ENCODE results near the gene CD38. TPM values are rescaled to one million over a fixed set of nuclear protein-coding genes. Genes with fewer than 3 reads are reported as not detected.

The CD38 gene
- total RNA-seq, 1 experiment from 2014 or later, result 0.07 TPM

- WGBS (ENCODE audit: extremely low coverage, insufficient read length, low lambda C conversion rate), result no CpG with 5 or more reads among the region's 4 CpGs
- H3K18ac ChIP-seq (ENCODE audit: insufficient read length, low read depth, low read length), result no peak overlapping the region
- H2BK5ac ChIP-seq (ENCODE audit: insufficient read length, low read length), result no peak overlapping the region
- H3K27me3 Mint-ChIP-seq (ENCODE audit: low read depth), result no peaks in the 10 kb centered on the region
- H2AFZ ChIP-seq (ENCODE audit: low read length), result no peak overlapping the region
- no peaks in the 10 kb centered on the region for H3K9me3 ChIP-seq (ENCODE audit: control insufficient read depth, low read depth, low read length)
- H3K9me3 Mint-ChIP-seq, result no peaks in the 10 kb centered on the region; a peak in 1 of 5 replicates
- no peak overlapping the region for H3K4me2 ChIP-seq (ENCODE audit: insufficient read depth, insufficient read length, low read length)
- no peaks in the 10 kb centered on the region for H4K20me1 ChIP-seq (ENCODE audit: control insufficient read depth, insufficient read depth, insufficient read length)
- H3K36me3 Mint-ChIP-seq (ENCODE audit: insufficient read depth in 1 of 3, low read depth in 3 of 3), result no peaks in the 10 kb centered on the region
- no peak overlapping the region for H3K4ac ChIP-seq (ENCODE audit: low read depth, low read length)
- no peaks in the 10 kb centered on the region for H3K4me1 ChIP-seq (ENCODE audit: insufficient read depth, low read length)
- H2BK15ac ChIP-seq (ENCODE audit: low read depth, low read length), result no peak overlapping the region
- no peak overlapping the region for H3K23ac ChIP-seq (ENCODE audit: insufficient read length, low read depth, low read length)
- H3K14ac ChIP-seq (ENCODE audit: insufficient read depth, low read length), result no peak overlapping the region
- no peak for TF ChIP-seq CTCF (conservative IDR thresholded peaks at IDR 0.05)
- no peak overlapping the region for H2BK120ac ChIP-seq (ENCODE audit: low read depth, low read length, poor library complexity, severe bottlenecking)
- H2BK12ac ChIP-seq (ENCODE audit: insufficient read length, low read depth, low read length), result no peak overlapping the region
- no peak overlapping the region for H2AK5ac ChIP-seq (ENCODE audit: insufficient read length, low read length)
- H3K79me1 ChIP-seq (ENCODE audit: insufficient read depth, low read depth, low read length, poor library complexity, severe bottlenecking), result no peaks in the 10 kb centered on the region
- peaks cover 8 to 10% of the 10 kb centered on the region in 2 experiments; a peak in 2 of 4 replicates for H3K4me1 Mint-ChIP-seq
- no peaks in the 10 kb centered on the region for H3K27me3 ChIP-seq (ENCODE audit: insufficient read depth, low read length)
- H3K79me2 ChIP-seq (ENCODE audit: insufficient read depth, low read length), result no peaks in the 10 kb centered on the region
- no peak overlapping the region for H3K56ac ChIP-seq (ENCODE audit: insufficient read length, low read depth, low read length)
- no peak for DNase-seq
- no peaks in the 10 kb centered on the region for H3K23me2 ChIP-seq (ENCODE audit: insufficient read length, low read depth, low read length, poor library complexity, severe bottlenecking)
- no peak overlapping the region for H3K4me3 Mint-ChIP-seq
- H4K5ac ChIP-seq (ENCODE audit: insufficient read length, low read depth, low read length), result no peak overlapping the region
- H2BK20ac ChIP-seq (ENCODE audit: low read depth, low read length, poor library complexity, severe bottlenecking), result no peak overlapping the region
- no peak overlapping the region for H3K9ac ChIP-seq (ENCODE audit: extremely low read depth, insufficient read length, low read length)
- no peak overlapping the region for H3K27ac ChIP-seq (ENCODE audit: insufficient read length, low read depth, low read length)
- no peak overlapping the region for H4K8ac ChIP-seq (replicated peaks; ENCODE audit: insufficient read length, low read depth, low read length)
- H3K27ac Mint-ChIP-seq, result no peak overlapping the region; a peak in 1 of 7 replicates
- H4K91ac ChIP-seq (ENCODE audit: insufficient read length, low read depth, low read length), result no peak overlapping the region
- H3T11ph ChIP-seq (ENCODE audit: low read length), result no peak overlapping the region
These were observed 21.1 kb upstream of the CD38 start for GRCh38 chr4:15757054-15757453.

Measured in H9 (cell line).